NCI-H2107 treated with DMSO at 0.1 percent for 48 hours (cell line): ENCODE results near the gene MYO18A.
A peak's percentile ranks its signal among the peaks of the same experiment; 100 is the strongest.
"Not testable (repeated sequence)": the region's sequence is repeated elsewhere in the genome, so short reads cannot be mapped to it uniquely, and the experiment has no call there.

Source experiments
- DNase-seq: peaks from one replicate; lab custom pipeline; 2025; ENCODE audit not compliant: unreplicated experiment; lab: John Stamatoyannopoulos, UW

MYO18A gene

DNA sequence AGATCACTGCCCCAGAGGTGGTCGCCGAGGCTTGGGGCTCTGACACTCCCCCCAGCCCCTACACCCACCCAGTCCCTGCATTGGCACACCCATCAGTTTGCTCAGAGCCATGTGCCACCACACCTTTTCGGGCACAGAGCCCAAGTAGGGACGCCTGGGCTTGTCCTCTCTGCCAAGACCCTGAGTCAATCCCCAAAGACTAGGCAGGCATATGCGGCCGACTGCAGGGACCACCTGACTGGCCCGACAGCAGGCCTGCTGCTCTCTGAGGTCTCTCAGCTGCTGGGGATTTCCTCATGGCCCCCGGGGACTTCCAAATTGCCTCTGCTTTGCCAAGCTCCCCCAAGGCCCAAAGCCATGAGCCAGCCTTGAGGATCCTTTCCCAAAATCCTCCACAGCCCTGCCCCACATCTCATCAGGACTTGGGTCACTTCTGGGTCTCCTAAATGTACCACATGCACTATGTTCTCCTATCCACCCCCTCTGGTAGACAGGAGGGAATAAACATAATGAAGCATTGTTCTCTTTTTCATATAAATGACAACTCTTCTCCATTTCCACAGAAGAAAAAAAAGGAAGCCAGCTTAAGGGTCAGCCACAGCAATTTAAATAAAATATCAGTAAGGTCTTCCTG lies 30.6 kb downstream of the MYO18A start:
- DNase-seq = no peak

GRCh38 chr17:29148790-29149430 lies 31.3 kb downstream of the MYO18A start:
- DNase-seq = peak; percentile 46

DNA sequence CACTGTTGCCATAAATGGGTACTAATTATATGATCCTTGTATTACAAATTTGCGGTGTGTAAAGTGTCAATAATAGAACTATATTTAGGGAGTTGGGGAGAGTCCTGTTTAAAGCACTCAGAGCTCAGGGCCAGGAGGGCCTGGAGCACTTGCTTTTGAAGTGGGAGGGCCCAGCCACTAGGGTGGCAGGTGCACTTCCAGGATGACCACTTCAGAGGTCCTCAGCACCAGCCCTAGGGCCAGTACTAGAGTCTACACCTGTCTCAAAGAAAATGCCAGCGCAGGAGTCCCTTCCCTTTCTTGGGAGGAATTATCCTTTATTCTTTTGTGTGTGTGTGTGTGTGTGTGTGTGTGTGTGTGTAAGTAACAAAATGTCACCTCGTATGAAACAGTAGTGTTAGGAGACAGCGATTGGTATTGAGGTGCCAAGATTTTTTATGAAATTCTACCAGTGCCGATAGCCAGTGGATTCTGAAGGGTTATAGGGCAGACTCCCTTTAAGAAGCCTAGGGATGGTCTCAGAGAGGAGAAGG lies 31.9 kb downstream of the MYO18A start:
- peak; percentile 18 for DNase-seq

GRCh38 chr17:29147682-29148081 lies 32.5 kb downstream of the MYO18A start:
- DNase-seq = no peak

GRCh38 chr17:29147228-29147627 lies 33.0 kb downstream of the MYO18A start:
- DNase-seq = not testable (repeated sequence)

DNA sequence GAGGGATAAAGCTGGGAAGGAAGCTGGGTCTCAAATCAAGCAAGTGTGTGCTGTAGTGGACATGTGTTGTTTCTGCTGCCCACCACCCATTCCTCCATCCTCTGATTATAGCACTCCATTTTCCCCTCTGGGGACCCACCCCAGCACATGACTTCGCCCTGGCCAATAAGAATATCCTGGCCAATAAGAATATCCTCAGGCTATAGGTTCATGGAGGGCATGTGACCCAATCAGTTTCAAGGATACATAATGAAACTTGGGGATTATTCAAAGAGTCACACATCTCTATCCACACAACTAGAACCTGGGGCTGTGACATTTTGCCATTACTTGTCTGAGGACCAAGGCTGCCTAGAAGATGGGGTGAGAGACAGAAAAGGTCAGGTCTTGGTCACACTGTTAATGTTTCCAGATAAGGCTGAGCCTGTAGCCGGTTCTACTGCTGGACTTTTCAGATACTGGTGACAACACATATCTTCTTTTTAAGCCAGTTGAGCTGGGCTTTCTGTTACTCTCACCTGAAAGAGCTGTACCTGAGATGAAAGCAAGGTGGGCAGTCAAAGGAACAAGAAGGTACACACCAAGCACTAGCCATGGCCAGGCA lies 33.7 kb downstream of the MYO18A start:
- no peak for DNase-seq

GRCh38 chr17:29145289-29146073 lies 34.7 kb downstream of the MYO18A start:
- DNase-seq = peak; percentile 76

GRCh38 chr17:29143894-29144293 lies 36.3 kb downstream of the MYO18A start:
- no peak for DNase-seq

GRCh38 chr17:29141514-29141876 lies 38.7 kb downstream of the MYO18A start:
- DNase-seq = no peak

GRCh38 chr17:29140631-29141513 lies 39.3 kb downstream of the MYO18A start:
- no peak for DNase-seq

- peak; percentile 9 for DNase-seq
These were observed 40.1 kb downstream of the MYO18A start for GRCh38 chr17:29140051-29140621.

DNA sequence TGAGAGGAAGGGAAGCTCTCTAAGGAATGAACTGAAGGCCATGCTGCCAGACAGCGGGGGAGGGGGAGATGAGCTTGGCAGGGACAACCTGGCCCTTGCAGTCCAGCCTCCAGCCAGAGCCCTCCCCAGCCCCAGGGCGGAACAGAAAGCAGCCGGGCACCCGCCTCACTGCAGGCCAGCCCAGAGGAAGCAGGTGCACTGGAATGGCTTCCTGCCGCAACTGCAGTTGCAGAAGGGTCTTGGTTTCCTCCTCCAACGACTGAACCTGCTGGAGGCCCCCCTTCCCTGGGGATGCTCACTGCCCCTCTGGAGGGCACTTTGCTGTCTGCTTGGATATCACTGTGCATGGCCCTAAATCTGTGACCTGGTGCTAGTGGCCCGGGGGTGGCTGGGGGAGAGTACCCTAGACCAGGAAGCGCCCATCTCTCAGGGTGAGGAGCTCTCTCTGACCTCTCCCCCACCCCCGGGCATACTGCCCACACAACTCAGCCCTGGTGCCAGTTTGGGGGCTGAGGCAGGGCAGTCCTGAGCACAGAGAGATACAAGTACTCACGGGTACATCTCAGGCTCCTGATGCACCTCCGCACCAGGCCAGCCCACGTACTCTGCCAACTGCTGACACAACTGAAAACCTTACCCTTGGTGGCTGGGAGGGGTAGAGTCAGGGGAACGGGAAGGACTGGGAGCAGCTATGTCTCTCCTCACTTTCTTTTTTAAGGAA lies 41.1 kb downstream of the MYO18A start:
- no peak for DNase-seq

DNA sequence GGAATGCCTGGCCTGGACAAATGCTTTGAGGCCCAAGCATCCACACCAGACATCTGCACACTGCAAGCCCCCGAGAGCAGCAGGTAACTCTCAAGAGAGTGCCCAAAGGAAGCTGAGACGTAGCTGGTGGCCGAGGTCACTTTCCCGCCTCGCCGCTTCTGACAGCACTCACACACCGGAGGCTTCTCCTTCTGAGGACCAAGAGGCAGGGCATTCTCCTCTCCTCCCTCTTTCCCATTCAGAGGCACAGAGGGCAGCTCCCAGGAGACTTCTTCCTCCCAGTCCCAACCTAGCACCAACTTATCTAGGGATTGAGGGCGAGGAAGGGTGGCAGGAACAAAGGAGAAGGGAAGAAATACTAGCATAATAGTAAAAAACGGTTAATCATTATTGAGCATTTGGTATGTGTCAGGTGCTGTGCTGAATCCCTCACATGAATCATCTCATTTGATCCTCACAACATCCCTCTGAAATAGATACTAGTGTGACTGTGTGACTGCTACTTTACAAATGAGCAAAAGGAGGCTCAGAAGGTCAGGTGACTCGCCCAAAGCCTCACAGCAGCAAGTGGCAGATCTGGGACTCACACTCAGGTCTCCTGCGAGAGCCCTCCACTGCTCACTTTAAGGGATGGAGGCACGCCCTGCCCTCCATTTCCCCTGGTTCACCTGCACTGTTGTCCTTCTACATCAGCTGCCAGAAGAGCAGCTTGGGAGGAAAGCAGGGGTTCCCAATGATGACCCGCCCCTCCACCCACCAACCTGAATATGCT lies 41.8 kb downstream of the MYO18A start:
- DNase-seq = no peak

DNA sequence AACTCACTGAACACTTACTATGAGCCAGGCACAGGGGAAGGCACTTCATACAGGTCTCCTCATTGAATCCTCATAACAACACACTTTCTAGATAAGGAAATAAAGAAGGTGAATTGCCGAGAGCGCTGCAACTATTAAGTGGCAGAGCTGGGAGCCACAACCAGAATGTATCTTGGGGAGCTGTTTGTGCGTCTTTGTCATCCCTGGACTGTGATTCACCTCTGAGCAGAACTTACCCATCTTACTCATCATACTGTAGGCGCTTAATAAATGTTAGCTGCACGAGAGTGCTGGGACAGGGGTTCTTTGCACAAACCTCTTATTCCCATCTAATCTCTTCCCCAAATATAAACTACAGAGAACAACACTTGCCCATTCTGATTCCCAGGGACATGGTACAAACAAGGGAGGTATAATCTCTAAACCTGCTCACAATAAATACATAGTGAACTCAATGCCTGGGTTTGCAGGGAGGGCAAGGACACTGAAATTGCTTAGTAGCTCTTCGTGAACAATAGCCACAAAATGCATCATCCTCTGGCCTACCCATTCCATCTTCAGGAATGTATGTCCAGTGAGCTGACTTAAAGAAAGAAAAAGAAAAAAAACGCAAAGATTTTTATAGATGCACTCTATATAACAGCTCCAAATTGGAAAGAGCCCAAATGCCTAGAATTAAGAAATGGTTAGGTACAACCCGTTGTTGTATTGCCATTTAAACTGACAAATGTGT lies 43.0 kb downstream of the MYO18A start:
- no peak for DNase-seq

GRCh38 chr17:29135464-29135863 lies 44.7 kb downstream of the MYO18A start:
- no peak for DNase-seq

- no peak for DNase-seq
These were observed 47.0 kb downstream of the MYO18A start for GRCh38 chr17:29133121-29133713.

DNA sequence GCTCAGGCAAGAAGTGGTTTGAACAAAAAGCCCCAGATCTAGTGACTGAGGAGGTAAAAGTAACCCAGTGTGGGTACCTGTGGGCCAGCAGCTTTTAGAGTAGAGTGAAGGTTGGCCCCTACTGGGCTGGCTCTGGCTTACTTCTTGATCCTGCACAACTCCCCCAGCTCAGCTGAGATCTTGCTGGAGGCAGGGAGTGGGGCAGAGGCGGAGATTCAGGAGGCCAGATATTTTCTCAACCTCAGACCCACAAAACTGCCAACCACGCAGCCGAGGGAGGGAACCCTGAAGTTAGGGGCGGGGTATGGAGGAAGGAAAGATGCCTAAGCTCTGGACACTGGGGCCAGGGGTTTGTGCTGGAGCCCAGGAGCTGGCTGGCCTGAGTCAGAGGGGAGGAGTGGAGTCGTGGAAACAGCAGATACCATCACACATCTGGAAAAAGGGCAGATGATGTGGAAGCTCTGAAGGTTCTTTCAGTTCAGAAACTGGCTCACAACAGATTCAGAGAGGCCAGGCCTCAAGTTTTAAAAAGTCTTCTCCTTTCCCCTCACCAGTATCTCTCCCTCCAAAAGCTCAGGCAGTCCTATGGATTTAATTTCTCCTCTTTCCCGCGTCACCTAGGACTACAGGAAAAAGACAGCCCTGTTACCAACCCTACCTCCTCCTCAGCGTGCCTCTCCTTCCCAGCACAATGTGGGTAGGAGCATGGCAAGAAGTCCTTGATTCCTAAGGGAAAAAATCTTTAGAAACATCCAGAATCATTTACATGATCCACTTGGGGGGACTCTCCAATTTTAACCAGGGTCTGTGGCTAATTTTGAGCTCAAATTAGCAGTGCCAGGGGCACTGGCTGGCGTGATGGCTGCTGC lies 48.1 kb downstream of the MYO18A start:
- DNase-seq = no peak
